ENCODE results near the gene TIMM22. TPM values are rescaled to one million over a fixed set of nuclear protein-coding genes. Genes with fewer than 3 reads are reported as not detected.

Gene TIMM22
- total and polyA plus RNA-seq, 2 donors (not counting 3 experiments of a cell fraction or from before 2014, with no cell fraction given), result 19.0 to 19.6 TPM

- no peak for DNase-seq (ENCODE audit: low read depth, low spot score)
- ChIA-PET POLR2A (no interaction called here), CTCF (no interaction called here)
- intact Hi-C loops (cut with micrococcal nuclease), result no loop called here
- BruUV-seq (replicated peaks), result no TSS peak
- H3K27me3 ChIP-seq (ENCODE audit: control insufficient read depth in 2 of 2, insufficient read depth in 2 of 2, low read length in 2 of 2), result no peaks in the 10 kb centered on the region
- H3K4me1 ChIP-seq (ENCODE audit: control insufficient read depth, extremely low read depth, insufficient read depth, low read length), result no peaks in the 10 kb centered on the region
- dilution Hi-C loops (cut with MboI; ENCODE audit: extremely low pct_ligation_motif_present, low sequenced_read_pairs), result no loop called here
- TF ChIP-seq JUN (IDR thresholded peaks at IDR 0.05; ENCODE audit: borderline replicate concordance, insufficient read depth, insufficient read length, low read depth), result no peak
- no peak for TF ChIP-seq MAX (IDR thresholded peaks at IDR 0.05; ENCODE audit: insufficient read depth, insufficient read length)
- TF ChIP-seq GATA2 (IDR thresholded peaks at IDR 0.05; ENCODE audit: insufficient read depth, insufficient read length, low read depth, low read length), result no peak
- no peak for TF ChIP-seq POLR2AphosphoS5 (IDR thresholded peaks at IDR 0.05; ENCODE audit: insufficient read depth, low read depth, low read length)
- no peak for TF ChIP-seq EZH2 (IDR thresholded peaks at IDR 0.05; ENCODE audit: borderline replicate concordance, low read depth, low read length, severe bottlenecking)
- no peak for TF ChIP-seq CTCF (IDR thresholded peaks at IDR 0.05; ENCODE audit: extremely low read depth in 1 of 2, insufficient read depth in 1 of 2, low read depth in 1 of 2, low read length in 2 of 2)
- TF ChIP-seq POLR2A (IDR thresholded peaks at IDR 0.05; ENCODE audit: low read depth, low read length), result no peak
- TF ChIP-seq MYC (IDR thresholded peaks at IDR 0.05; ENCODE audit: low read depth, low read length), result no peak
- no peak for TF ChIP-seq FOS (IDR thresholded peaks at IDR 0.05; ENCODE audit: borderline replicate concordance, insufficient read depth, low read length)
- no peak overlapping the region for H2AFZ ChIP-seq (ENCODE audit: low read depth, low read length)
- H3K27ac ChIP-seq (ENCODE audit: insufficient read depth, low read depth, low read length), result no peak overlapping the region
- H3K9me1 ChIP-seq (replicated peaks; ENCODE audit: control insufficient read depth, extremely low read depth, insufficient read depth, low read length), result no peaks in the 10 kb centered on the region
- H3K9me3 ChIP-seq (replicated peaks; ENCODE audit: control insufficient read depth, insufficient read depth, low read length), result no peaks in the 10 kb centered on the region
- no peak overlapping the region for H3K9ac ChIP-seq (replicated peaks; ENCODE audit: extremely low read depth, insufficient read depth, low read length)
- H3K36me3 ChIP-seq (ENCODE audit: control insufficient read depth in 2 of 2, extremely low read depth in 1 of 2, insufficient read depth in 2 of 2, low read length in 2 of 2), result peaks cover 0 to 3% of the 10 kb centered on the region in 2 experiments
- no peak overlapping the region for H3K4me3 ChIP-seq (replicated peaks in 1 of 3; ENCODE audit: insufficient read depth in 1 of 3, low read depth in 1 of 3, low read length in 3 of 3)
- no peaks in the 10 kb centered on the region for H3K79me2 ChIP-seq (ENCODE audit: control insufficient read depth, insufficient read depth, low read length)
- H3K4me2 ChIP-seq (ENCODE audit: insufficient read depth, low read length), result no peak overlapping the region
- H4K20me1 ChIP-seq (replicated peaks; ENCODE audit: control insufficient read depth, extremely low read depth, insufficient read depth, low read length), result no peaks in the 10 kb centered on the region
- no peak for FAIRE-seq
Measured at GRCh38 chr17:1032391-1032790, 35.5 kb downstream of the TIMM22 start.
